DOHH2 (cell line): ENCODE data around the gene FAM151A.

Experiments used
- H3F3A ChIP-seq: fragments of 200-600 bp; sonication (generic), shearing (Covaris generic); 2 replicates; pipeline ENCODE4 v1.6.0; 2016; ENCODE audit warnings: antibody characterized with exemption, mild to moderate bottlenecking; ENCODE audit not compliant: control insufficient read depth, insufficient read depth
- H3K27ac ChIP-seq: fragments of 200-600 bp; sonication (generic); 2 replicates; pipeline ENCODE4 v1.5.1; 2014; ENCODE audit warnings: low read depth, mild to moderate bottlenecking, low read length, moderate library complexity
- H3K27me3 ChIP-seq: fragments of 200-600 bp; sonication (generic); 2 replicates; pipeline ENCODE4 v1.6.1; 2014; ENCODE audit warnings: mild to moderate bottlenecking, low read length, mixed read lengths; ENCODE audit not compliant: control insufficient read depth
- H3K36me3 ChIP-seq: fragments of 200-600 bp; sonication (generic); 2 replicates; pipeline ENCODE4 v1.6.1; 2014; ENCODE audit warnings: mild to moderate bottlenecking, low read length, moderate library complexity, mixed read lengths; ENCODE audit not compliant: control insufficient read depth
- H3K4me1 ChIP-seq: fragments of 200-600 bp; sonication (generic); 2 replicates; pipeline ENCODE4 v1.6.1; 2014; ENCODE audit warnings: mild to moderate bottlenecking, low read length, mixed read lengths; ENCODE audit not compliant: control insufficient read depth
- H3K4me2 ChIP-seq: fragments of 200-600 bp; sonication (generic); 2 replicates; pipeline ENCODE4 v1.6.0; 2014; ENCODE audit warnings: mild to moderate bottlenecking, low read length, moderate library complexity
- H3K4me3 ChIP-seq: fragments of 200-600 bp; sonication (generic); 2 replicates; pipeline ENCODE4 v1.5.1; 2014; ENCODE audit warnings: mild to moderate bottlenecking, low read length, mixed read lengths
- H3K79me2 ChIP-seq: fragments of 200-600 bp; sonication (generic); 2 replicates; pipeline ENCODE4 v1.6.1; 2014; ENCODE audit warnings: mild to moderate bottlenecking, low read length, mixed read lengths; ENCODE audit not compliant: control insufficient read depth
- H3K9me2 ChIP-seq: fragments of 200-600 bp; sonication (generic); replicated peaks from 2 replicates; pipeline ENCODE4 v1.6.1; 2014; ENCODE audit warnings: mild to moderate bottlenecking, low read length, mixed read lengths; ENCODE audit not compliant: control insufficient read depth
- H3K9me3 ChIP-seq: fragments of 200-600 bp; sonication (generic); 2 replicates; pipeline ENCODE4 v1.6.1; 2014; ENCODE audit warnings: antibody characterized with exemption, low read length, mixed read lengths; ENCODE audit not compliant: control insufficient read depth, insufficient read depth
- H4K20me1 ChIP-seq: fragments of 200-600 bp; sonication (generic); 2 replicates; pipeline ENCODE4 v1.6.0; 2014; ENCODE audit warnings: low read depth, mild to moderate bottlenecking, antibody characterized with exemption, low read length, moderate library complexity; ENCODE audit not compliant: control insufficient read depth, insufficient read depth
- EZH2phosphoT487 ChIP-seq: fragments of 200-600 bp; sonication (generic); IDR thresholded peaks from 2 replicates; pipeline ENCODE4 v1.6.1; 2017; ENCODE audit warnings: borderline replicate concordance, mild to moderate bottlenecking, antibody characterized with exemption, low read length, moderate library complexity, mixed read lengths
- TF ChIP-seq, protein P1 (sequence below): fragments of 200-600 bp; sonication (generic); IDR thresholded peaks from one replicate; pipeline ENCODE4 v1.5.1; 2014; ENCODE audit warnings: antibody characterized with exemption, mild to moderate bottlenecking, low read depth, low read length; ENCODE audit not compliant: poor library complexity, severe bottlenecking

The FAM151A gene

GRCh38 chr1:54609301-54609921 is 13.9 kb downstream of the FAM151A start:
- no peaks in the 10 kb centered on the region for H3K27me3 ChIP-seq
- H3K9me2 ChIP-seq = no peaks in the 10 kb centered on the region
- H3K4me2 ChIP-seq = no peak overlapping the region
- H3K4me3 ChIP-seq = no peak overlapping the region
- no peaks in the 10 kb centered on the region for H3F3A ChIP-seq
- TF ChIP-seq, protein P1, sequence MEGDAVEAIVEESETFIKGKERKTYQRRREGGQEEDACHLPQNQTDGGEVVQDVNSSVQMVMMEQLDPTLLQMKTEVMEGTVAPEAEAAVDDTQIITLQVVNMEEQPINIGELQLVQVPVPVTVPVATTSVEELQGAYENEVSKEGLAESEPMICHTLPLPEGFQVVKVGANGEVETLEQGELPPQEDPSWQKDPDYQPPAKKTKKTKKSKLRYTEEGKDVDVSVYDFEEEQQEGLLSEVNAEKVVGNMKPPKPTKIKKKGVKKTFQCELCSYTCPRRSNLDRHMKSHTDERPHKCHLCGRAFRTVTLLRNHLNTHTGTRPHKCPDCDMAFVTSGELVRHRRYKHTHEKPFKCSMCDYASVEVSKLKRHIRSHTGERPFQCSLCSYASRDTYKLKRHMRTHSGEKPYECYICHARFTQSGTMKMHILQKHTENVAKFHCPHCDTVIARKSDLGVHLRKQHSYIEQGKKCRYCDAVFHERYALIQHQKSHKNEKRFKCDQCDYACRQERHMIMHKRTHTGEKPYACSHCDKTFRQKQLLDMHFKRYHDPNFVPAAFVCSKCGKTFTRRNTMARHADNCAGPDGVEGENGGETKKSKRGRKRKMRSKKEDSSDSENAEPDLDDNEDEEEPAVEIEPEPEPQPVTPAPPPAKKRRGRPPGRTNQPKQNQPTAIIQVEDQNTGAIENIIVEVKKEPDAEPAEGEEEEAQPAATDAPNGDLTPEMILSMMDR = no peak
- no peak for TF ChIP-seq EZH2phosphoT487
- H3K79me2 ChIP-seq = no peaks in the 10 kb centered on the region
- H3K4me1 ChIP-seq = no peaks in the 10 kb centered on the region; the same call in 1 of the 2 replicates
- no peaks in the 10 kb centered on the region for H4K20me1 ChIP-seq
- H3K9me3 ChIP-seq = no peaks in the 10 kb centered on the region
- no peak overlapping the region for H3K27ac ChIP-seq
- H3K36me3 ChIP-seq = no peaks in the 10 kb centered on the region

DNA sequence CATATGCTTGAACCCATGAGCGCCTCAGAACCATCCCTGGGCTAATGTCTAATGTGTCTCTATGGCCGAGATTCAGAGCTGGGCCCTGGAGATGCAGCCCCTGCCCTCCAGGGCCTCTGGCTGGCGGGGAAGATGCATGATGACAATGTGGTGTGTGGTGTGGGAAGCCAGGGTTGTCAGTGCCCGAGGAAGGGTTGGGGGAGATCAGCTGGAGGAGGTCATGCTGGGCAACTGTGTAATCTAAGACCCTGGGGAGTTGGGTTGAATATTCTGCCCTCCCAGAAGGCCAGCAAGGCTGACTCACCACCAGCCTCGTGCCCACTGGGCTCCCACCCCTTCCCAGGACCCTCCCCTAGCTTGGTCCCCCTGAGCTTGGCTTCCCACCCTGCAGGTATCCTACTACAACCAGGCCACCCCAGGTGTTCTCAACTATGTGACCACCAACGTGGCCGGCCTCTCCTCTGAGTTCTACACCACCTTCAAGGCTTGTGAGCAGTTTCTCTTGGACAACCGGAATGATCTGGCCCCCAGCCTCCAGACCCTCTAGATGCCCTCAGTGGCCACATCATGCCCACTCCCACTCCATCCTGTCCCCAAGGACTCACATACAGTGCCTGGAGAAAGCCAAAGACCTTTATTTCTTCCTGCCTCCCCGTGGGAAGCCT is 14.6 kb downstream of the FAM151A start:
- H3K4me2 ChIP-seq = no peak overlapping the region
- no peak overlapping the region for H3K27ac ChIP-seq
- H4K20me1 ChIP-seq = no peaks in the 10 kb centered on the region
- H3K36me3 ChIP-seq = no peaks in the 10 kb centered on the region
- no peaks in the 10 kb centered on the region for H3K27me3 ChIP-seq
- H3K4me3 ChIP-seq = no peak overlapping the region
- H3K9me2 ChIP-seq = no peaks in the 10 kb centered on the region
- H3K4me1 ChIP-seq = no peaks in the 10 kb centered on the region; the same call in 1 of the 2 replicates
- H3K9me3 ChIP-seq = no peaks in the 10 kb centered on the region
- H3K79me2 ChIP-seq = no peaks in the 10 kb centered on the region
- H3F3A ChIP-seq = no peaks in the 10 kb centered on the region
- TF ChIP-seq, protein P1 = no peak
- no peak for TF ChIP-seq EZH2phosphoT487

DNA sequence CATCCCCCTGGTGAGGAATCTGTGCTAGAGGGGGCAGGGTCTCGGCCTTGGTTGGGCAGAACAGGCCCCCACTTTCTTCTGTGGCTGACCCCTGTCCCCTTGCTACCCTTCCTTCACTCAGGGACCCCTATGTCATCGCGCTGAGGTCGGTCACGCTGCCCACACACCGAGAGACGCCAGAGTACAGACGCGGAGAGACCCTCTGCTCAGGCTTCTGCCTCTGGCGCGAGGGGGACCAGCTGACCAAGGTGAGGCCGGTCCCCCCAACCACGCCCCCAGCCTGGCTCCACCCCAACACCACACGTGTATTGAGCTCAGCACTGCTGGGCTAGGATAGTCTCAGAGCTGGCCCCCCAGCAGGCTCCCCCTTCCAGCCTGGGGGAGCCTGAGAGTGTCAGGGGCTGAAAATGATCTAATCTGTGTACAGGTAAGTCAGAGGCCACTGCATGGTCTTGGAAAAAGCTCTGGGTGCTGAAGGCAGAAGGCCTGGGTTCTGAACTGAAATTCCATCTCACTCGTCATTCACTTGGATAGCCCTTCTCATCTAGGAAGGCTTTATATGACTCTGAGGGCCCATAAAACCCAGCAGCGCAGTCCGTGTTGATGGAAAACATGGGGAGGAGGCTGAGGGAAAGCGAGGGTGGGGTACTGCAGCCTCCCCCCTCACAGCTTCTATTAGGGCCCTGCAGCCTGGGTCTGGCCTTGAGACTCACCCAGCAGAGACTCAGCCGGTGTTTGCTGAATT is 15.3 kb downstream of the FAM151A start:
- Histone ChIP-seq H3K79me2 (no peaks in the 10 kb centered on the region), H3K27me3 (no peaks in the 10 kb centered on the region), H4K20me1 (no peaks in the 10 kb centered on the region), H3K9me3 (no peaks in the 10 kb centered on the region), H3K9me2 (no peaks in the 10 kb centered on the region), H3K36me3 (no peaks in the 10 kb centered on the region), H3K27ac (no peak overlapping the region), H3K4me3 (no peak overlapping the region), H3F3A (no peaks in the 10 kb centered on the region), H3K4me2 (no peak overlapping the region), H3K4me1 (no peaks in the 10 kb centered on the region; the same call in 1 of the 2 replicates)
- no peak for TF ChIP-seq EZH2phosphoT487
- TF ChIP-seq, protein P1 = no peak
